NB4 (cell line): Measurements from ENCODE around the gene CAMTA1.

Experiments used
- DNase-seq: peaks from one replicate; pipeline ENCODE4 v3.0.0; 2010; ENCODE audit warnings: low read depth
- H3K4me3 ChIP-seq: one replicate; pipeline ENCODE4 v1.5.1; 2011; ENCODE audit warnings: mild to moderate bottlenecking, low read depth, low read length, moderate library complexity
- CTCF ChIP-seq: IDR thresholded peaks from one replicate; pipeline ENCODE4 v1.5.1; 2012; ENCODE audit warnings: low read depth, low read length
- MAX ChIP-seq: IDR thresholded peaks from 2 replicates; pipeline ENCODE4 v1.6.1; 2011; ENCODE audit warnings: low read depth, low read length
- MYC ChIP-seq: IDR thresholded peaks from 2 replicates; pipeline ENCODE4 v1.6.1; 2011; ENCODE audit warnings: low read depth, low read length
- POLR2A ChIP-seq: IDR thresholded peaks from 2 replicates; pipeline ENCODE4 v1.6.1; 2011; ENCODE audit warnings: mild to moderate bottlenecking; ENCODE audit not compliant: insufficient read length; ENCODE audit errors: extremely low read depth

CAMTA1 gene

GRCh38 chr1:7362947-7363346 is 577.7 kb downstream of the CAMTA1 start:
- no peak overlapping the region for H3K4me3 ChIP-seq
- DNase-seq, result no peak
- TF ChIP-seq CTCF, result no peak
- no peak for TF ChIP-seq MYC

GRCh38 chr1:7363450-7363849 is 578.2 kb downstream of the CAMTA1 start:
- TF ChIP-seq POLR2A (no peak), MYC (no peak), MAX (no peak), CTCF (no peak)
- H3K4me3 ChIP-seq, result no peak overlapping the region
- no peak for DNase-seq

- H3K4me3 ChIP-seq, result no peak overlapping the region
- no peak for DNase-seq
- no peak for TF ChIP-seq POLR2A
- no peak for TF ChIP-seq MAX
- TF ChIP-seq MYC, result no peak
- no peak for TF ChIP-seq CTCF
Observed at GRCh38 chr1:7365706-7366105, 580.5 kb downstream of the CAMTA1 start.

- H3K4me3 ChIP-seq, result no peak overlapping the region
- no peak for DNase-seq
- TF ChIP-seq MYC (no peak), CTCF (no peak), POLR2A (no peak), MAX (no peak)
Observed at GRCh38 chr1:7366286-7366954, 581.2 kb downstream of the CAMTA1 start.

- TF ChIP-seq CTCF (no peak), MAX (no peak), POLR2A (no peak), MYC (no peak)
- no peak for DNase-seq
Observed at GRCh38 chr1:7366955-7367665, 581.9 kb downstream of the CAMTA1 start.

More at GRCh38 chr1:7366955-7367665, 581.9 kb downstream of the CAMTA1 start:
- no peak overlapping the region for H3K4me3 ChIP-seq
